Fibroblast of pulmonary artery (primary cell): ENCODE measurements around the gene TMEM98.
"Not testable (repeated sequence)": the region's sequence is repeated elsewhere in the genome, so short reads cannot be mapped to it uniquely, and the experiment has no call there.

Source experiments
- DNase-seq: peaks from one replicate; pipeline ENCODE4 v3.0.0-alpha.2; 2010; ENCODE audit warnings: low read depth
- H3K4me3 ChIP-seq: replicated peaks from 2 replicates; pipeline ENCODE4 v1.5.1; 2011; ENCODE audit warnings: low read depth, mild to moderate bottlenecking, control low read depth, low read length, moderate library complexity
- CTCF ChIP-seq: IDR thresholded peaks from 2 replicates; pipeline ENCODE4 v1.5.1; 2011; ENCODE audit warnings: mild to moderate bottlenecking, control low read depth, low read length, inconsistent platforms; ENCODE audit errors: missing control alignments

The TMEM98 gene

GRCh38 chr17:32916134-32916533 lies 11.8 kb upstream of the TMEM98 start:
- no peak for TF ChIP-seq CTCF
- DNase-seq = no peak
- H3K4me3 ChIP-seq = no peak overlapping the region

GRCh38 chr17:32917081-32917480 lies 10.9 kb upstream of the TMEM98 start:
- no peak overlapping the region for H3K4me3 ChIP-seq
- no peak for DNase-seq
- no peak for TF ChIP-seq CTCF

- no peak overlapping the region for H3K4me3 ChIP-seq
- DNase-seq = no peak
- TF ChIP-seq CTCF = no peak
Measured at GRCh38 chr17:32917842-32918241, 10.1 kb upstream of the TMEM98 start.

- H3K4me3 ChIP-seq, DNase-seq: not testable (repeated sequence)
Measured at GRCh38 chr17:32919876-32920275, 8.1 kb upstream of the TMEM98 start.

GRCh38 chr17:32920293-32920692 lies 7.7 kb upstream of the TMEM98 start:
- no peak for TF ChIP-seq CTCF
- H3K4me3 ChIP-seq = no peak overlapping the region
- no peak for DNase-seq

- no peak for DNase-seq
- no peak overlapping the region for H3K4me3 ChIP-seq
- no peak for TF ChIP-seq CTCF
Measured at GRCh38 chr17:32921017-32921416, 6.9 kb upstream of the TMEM98 start.

GRCh38 chr17:32923905-32924304 lies 4.0 kb upstream of the TMEM98 start:
- peak; percentile 46 for DNase-seq
- H3K4me3 ChIP-seq = not testable (repeated sequence)

GRCh38 chr17:32926183-32926582 lies 1.8 kb upstream of the TMEM98 start:
- H3K4me3 ChIP-seq = no peak overlapping the region
- TF ChIP-seq CTCF = no peak
- DNase-seq = no peak

- not testable (repeated sequence) for DNase-seq, H3K4me3 ChIP-seq
Measured at GRCh38 chr17:32926789-32927188, 1.2 kb upstream of the TMEM98 start.
